Measurements from ENCODE around the gene EHMT1.

DNA sequence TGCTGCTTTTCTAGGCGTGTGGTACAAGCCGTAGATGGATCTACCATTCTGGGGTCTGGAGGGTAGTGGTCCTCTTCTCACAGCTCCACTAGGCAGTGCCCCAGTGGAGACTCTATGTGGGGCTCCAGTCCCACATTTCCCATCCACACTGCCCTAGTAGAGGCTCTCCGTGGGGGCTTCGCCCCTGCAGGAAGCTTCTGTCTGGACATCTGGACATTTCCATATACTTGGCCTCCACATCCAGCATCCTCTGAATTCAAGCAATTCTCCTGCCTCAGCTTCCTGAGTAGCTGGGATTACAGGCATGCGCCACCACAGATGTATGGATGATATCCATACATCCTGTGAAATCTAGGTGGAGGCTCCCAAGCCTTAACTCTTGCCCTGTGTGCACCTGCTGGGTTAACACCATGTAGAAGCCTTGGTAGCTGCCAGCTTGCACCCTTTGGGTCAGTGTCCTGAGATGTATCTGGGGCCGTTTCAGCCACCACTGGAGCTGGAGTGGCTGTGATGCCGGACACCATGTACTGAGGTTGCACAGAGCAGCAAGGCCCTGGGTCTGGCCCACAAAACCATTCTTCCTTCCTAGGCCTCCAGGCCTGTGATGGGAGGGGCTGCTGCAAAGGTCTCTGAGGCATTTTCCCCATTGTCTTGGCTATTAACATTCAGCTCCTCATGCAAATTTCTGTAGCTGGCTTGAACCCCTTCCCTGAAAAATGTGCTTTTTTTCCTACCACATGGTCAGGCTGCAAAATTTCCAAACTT lies 84.0 kb downstream of the EHMT1 start:
- TF ChIP-seq ZNF274 (IDR thresholded peaks at IDR 0.05; ENCODE audit: low read depth, low read length) (no peak), SUZ12 (IDR thresholded peaks at IDR 0.05; ENCODE audit: extremely low read depth, insufficient read depth, insufficient read length) (no peak)

All from NT2/D1 (cell line).